Stimulated activated CD4-positive, alpha-beta T cell treated with anti-CD3 and anti-CD28 coated beads, TNF-alpha, amount 100 ng/mL, for 24 hours (primary cell): Measurements from ENCODE around the gene GRAMD1A.
"Not testable (repeated sequence)": the region's sequence is repeated elsewhere in the genome, so short reads cannot be mapped to it uniquely, and the experiment has no call there.

Source experiments
- DNase-seq, 3 experiments: peaks; one replicate each; pipeline ENCODE4 v3.0.0-alpha.2; 2020; ENCODE audit warnings: low read depth in 3 of 3

The GRAMD1A gene

DNA sequence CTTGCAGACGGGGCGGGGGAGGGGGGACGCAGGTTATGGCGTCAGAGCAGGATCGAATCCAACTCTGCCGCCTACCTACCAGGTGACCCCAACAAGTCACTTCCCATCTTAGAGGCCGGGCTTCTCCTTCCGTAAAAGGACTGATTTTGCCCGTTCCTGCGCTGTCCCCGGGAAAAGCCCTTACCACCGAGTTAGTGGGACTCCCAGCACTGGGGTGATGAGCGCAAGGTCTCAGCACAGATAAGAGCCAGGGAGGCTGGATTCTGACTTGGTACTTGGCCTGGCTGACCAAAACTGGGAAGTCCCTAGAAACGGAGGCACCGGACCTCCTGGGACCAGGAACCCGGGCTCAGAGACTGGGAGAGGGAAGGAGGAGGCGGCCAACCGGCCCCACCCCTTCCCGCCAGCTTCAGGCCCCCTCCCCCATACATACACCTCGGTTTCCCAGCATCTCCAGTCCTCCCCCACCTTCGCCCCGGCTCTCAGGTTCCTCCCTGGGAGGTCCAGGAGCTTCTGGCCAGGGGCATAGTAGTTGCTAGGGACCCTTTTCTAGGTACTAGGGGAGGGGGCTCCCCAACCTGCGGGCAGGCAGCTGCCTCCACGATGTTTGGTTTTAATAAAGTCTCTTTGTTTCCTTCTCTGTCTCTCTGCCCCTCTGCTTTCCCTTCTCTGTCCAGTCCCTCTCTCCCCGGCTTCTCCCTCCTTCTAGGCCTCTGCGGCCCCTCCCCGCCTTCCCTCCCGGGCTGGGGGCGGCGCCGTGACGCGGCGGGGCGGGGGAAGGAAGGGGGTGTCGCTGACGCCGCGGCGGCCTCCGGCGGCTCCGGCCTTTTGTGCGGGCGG, at the start of gene GRAMD1A:
TSS of gene GRAMD1A (plus strand) at position 826 of the 840 bp plus-strand sequence. CDS start 156 bp downstream, outside the sequence.
- peak in 2 of 3 experiments; percentile 62 to 80 for DNase-seq

DNA sequence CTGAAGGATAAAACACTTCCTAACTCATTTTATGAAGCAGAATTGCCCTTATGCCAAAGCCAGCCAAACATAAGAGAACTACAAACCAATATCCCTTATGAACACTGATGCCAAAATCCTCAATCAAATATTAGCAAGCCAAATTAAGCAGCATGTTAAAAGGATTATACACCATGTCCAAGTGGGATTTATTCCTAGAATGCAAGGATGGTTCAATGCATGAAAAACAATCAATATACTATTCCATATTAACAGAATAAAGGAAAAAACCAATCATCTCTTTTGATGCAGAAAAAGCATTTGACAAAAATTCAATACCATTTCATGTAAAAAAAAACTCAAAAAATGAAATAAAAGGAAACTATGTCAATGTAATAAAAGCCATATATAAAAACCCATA, 47.0 kb upstream of the GRAMD1A start:
- DNase-seq = no peak

DNA sequence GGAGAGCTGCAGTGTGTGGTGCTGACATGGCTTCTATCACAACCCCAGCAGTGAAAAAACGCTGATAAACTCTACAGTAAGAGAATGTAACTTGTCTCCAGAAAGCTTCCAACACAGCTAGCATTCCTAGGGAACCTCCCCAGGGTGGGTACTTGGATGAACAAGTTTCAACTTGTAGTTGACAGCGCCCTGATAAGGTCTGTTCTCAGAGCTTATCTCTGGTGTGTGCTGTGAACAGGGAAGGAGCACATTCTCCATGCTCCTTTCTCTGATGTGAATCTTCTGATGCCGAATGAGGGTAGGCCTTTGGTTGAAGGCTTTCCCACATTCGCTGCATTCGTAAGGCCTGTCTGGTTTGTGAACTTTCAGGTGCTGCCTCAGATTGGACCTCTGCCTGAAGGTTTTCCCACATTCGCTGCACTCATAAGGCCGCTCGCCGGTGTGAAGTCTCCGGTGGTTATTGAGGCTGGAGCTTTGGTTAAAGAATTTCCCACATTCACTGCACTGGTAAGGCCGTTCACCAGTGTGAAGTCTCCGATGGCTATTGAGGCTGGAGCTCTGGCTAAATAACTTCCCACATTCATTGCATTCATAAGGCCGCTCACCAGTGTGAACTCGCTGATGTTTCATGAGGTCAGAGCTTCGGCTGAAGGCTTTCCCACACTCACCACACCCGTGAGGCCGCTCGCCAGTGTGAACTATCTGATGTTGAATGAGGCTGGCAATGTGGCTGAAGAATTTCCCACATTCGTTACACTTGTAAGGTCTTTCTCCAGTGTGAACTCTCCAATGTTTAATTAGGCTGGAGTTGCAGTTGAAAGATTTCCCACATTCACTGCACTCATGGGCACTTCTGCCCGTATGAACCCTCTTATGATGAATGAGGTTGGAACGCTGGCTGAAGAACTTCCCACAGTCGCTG, 42.0 kb upstream of the GRAMD1A start:
- DNase-seq = no peak

DNA sequence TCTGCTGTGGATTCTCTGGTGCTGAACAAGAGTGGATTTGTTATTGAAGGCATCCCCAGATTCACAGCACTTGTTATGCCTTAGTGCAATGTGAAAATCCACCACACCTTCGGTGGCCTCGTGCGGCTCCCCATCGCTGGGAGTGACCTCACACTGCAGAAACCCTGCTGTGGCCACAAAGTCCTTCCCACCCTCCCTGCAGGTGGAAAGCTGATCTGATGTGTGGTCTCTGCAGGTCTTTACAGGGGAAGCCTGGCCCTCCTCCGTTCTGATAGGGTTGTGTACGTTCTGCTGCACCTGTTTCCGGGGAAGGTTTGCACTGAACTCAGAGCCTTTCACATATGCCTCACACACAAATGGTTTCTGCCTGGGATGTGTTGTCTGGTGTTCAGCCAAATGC, 41.1 kb upstream of the GRAMD1A start:
- no peak for DNase-seq

DNA sequence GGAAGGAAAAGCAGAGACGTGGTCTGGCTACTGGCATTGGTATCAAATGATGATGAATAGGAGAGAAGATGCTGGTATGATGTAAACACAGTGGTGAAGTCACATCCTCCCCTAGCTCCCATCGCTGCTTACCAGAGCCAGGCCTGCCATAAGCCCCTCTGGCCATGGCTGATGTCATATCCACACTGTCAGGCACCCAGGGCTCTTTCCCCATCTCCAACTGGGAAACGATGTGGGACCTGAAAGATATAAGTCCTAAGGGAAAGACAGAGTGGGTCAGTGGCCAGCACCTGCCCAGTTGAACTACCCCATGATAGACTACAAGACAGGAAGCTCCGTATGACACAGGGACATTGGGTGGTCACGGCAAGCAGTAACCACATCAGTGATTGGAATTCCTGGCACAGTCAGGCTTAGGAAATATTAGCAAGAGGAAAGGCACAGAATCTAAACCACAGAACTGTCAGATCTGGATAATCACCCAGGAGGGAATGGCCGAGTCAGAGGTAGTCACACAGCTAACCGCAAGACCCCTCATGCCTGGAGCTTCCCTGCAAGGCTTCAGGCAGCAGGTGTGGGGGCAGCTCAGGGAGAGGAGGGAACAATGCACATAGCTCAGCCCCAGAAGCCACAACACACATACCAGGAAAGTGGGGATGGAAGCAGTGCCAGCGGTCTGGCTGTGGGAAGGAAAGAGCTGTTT, 39.9 kb upstream of the GRAMD1A start:
- no peak for DNase-seq

DNA sequence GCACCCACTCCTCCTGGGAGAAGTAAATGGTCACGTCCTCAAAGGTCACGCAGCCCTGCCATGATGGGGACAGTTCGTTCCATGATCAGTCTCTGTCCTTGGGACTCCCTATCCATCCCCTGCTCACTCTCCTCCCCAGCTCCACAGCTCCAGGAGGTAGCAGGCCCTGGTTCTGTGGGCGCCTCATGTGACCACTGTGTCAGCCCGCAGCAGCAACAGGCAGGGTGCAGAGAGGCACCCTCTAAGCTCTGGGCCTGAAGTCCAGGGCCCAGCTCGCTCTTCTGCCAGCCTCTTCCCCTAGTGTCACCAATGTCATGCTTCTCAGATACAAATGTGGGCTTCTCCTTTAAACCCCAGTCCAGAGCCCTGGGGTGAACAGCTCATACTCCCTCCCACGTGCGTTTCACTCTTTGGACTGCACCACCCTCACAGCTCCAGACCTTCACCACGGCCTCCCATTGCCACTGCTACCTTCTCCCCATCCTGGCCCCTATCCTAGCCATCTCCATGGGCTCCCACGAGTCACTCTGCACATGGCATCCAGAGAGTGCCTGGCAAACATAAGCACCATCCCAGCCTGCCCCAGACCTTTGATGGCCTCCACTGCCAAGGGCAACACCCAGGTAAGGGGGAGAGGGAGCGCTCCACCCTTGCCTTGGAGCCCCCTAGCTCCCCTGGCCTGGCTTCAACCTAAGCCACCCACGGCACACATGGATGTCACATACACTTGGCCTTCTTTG, 39.0 kb upstream of the GRAMD1A start:
- no peak for DNase-seq

DNA sequence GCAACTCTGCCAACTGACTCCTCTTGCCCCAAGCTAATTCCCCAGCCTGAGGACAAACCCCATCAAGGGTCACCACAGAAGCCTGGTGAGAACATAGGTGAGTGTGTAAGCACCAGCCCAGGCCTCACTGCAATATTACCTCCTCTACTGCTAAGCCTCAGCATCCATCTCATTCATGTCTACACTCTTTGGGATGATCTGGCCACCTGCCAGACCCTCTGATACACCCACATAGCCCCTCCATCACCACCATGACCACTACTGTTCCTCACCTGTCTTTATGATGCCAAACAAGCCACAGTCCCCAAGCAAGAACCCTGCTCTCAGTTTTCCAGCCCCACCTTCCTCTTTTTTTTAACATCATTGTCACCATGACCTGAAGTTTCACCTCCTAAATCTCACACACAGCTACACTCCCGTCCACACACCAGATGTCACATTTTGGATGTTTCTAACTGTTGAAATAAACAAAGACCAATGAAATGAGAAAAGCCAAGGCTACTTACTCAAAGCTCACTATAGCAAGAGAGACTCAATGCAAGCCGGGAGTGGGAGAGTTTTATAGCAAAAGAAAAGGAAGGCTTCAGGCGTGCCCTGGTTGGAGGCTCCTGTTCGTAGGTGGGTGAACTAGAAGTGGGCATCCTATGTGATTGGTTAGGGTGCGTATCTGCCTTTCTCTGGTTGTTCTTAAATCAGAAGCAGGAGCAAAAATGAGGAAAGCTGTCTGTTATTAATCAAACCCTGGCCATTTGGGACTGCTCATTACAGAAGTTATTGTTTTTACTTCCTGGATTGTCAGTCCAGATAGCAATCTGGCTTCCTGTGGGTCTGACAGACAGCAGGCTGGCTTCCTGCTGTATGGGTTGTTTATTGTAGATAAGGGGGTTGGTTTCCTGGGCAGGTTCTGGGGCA, 38.1 kb upstream of the GRAMD1A start:
- DNase-seq = no peak

DNA sequence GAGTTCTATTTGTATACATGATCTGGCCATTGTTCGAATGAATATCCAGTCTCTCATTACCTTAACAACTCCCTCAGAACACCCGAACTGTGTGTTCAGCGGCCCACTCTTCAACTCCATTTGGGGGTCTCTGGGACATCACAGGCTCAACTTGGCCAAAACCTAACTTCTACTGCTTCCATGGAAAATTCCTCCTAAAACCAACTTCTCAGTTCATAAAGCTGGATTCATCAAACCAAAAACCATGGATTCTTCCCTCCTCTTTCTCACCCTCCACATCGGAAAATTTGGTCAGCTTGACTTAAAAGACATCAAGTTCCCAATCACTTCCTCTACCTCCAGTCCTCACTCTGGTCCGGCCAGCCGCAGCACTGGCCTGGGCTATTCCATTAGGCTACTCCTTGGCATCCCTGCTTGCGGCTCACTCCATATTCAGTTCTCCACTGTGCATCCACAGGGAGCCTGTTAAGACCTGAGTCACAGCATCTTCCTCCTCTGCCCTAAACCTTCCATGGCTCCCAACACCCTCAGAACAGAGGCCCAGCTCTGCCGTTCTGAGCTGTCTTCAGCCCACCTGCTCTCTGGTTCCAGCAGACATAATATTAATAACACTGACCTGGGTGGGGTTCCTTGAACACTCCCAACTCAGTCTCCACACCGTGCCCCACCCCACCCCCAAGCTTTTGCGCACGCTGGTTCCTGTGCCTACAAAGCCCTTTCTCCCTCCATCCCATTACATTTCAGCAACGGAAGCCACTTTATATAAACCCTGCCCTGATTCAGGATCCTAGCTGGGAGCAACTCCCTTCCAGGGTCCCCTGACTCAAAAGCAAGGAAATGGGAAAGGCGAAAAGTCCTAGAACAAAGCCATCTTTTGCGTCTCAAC, 37.2 kb upstream of the GRAMD1A start:
- DNase-seq = peak in 1 of 3 experiments; percentile 21

DNA sequence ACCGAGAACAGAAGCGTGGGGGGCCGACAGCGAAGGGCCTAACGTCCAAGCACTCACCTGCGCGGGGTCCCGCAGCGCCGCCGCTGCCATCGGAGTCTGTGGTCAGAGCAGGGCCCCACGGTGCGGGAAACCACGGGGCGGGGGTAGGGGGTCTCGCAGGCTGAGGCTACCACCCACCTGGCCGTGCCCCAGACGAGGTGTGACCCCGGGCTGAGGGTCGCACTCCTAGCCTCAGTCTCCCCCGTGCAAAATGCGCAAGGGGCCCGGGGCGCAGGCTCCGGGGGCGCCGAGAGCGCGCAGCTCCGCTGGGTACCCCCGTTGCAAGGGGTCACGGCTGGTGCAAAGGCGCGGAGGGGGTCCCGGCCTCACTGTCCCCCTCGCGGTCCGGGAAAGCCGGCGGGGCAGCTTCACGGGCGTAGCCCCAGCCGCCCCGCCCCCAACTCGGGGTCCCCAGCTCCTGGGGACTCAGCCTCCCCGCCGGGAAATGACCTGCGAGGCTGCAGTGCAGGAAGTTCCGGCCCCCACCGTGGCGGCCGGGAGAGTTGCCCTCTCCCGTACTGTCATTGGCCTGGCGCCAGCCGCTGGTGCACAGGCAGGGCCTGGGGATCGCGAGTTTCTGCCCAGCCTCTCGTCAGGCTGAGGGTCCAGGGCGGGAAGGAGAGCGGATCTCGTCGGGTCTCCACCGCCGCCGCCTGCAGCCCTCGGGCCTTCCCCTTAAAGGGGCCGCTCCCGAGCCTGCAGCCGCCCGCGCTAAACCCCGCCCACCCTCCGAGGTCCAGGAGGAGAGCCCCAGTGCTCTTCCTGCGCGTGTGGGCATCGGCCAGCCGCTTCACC, 36.3 kb upstream of the GRAMD1A start, which contains the start of gene ZNF792:
TSS of gene ZNF792 (minus strand) at position 657 of the 834 bp plus-strand sequence. CDS start at position 90, 567 bp downstream.
- peak in 1 of 3 experiments; percentile 60 for DNase-seq

DNA sequence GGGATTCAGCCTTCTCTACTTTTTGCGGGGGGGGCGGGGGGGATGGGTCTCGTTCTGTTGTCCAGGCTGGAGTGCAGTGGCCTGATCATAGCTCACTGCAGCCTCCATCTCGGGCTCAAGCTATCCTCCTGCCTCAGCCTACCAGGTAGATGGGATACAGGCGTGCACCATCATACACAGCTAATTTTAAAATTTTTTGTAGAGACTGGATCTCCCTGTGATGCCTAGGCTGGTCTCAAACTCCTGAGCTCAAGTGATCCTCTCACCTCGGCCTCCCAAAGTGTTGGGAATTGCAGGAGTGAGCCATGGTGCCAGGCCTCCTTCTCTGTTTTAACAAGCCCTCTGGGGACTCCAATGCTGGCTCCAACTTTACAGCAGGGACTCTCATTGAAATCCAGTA, 35.5 kb upstream of the GRAMD1A start:
- no peak for DNase-seq

DNA sequence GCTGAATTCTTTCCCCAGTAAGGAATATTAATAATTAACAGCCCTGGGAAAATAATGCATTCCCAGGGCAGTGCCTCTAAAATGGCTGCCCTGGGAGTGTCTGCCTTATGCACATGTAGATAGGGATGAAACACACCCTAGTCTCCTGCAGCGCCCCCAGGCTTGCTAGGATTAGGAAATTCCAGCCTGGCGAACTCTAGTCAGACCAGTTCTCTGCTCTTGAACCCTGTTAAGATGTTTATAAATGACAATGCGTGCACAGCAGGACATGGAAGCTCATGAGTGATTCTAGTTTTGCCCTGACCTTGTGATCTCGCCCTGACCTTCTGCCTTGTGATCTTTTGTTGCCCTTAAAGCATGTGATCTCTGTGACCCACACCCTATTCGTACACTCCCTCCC, 34.6 kb upstream of the GRAMD1A start:
- DNase-seq = not testable (repeated sequence)

DNA sequence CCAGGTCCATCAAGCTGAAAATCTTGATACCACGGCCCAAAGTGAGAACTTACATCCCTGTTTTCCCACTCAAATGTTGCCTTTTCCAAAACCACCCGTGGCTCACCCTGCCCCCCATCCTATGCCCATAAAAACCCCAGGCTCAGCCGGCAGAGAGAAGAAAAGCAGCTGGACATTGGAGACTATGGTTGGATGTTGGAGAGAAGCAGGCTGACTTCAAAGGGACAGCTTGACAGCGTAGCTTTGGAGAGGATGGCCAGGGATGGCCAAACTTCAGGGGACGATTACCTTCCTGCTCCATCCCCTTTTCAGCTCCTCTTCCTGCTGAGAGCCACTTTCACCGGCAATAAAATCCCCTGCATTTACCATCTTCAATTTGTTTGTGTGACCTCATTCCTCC, 32.6 kb upstream of the GRAMD1A start:
- DNase-seq = no peak

DNA sequence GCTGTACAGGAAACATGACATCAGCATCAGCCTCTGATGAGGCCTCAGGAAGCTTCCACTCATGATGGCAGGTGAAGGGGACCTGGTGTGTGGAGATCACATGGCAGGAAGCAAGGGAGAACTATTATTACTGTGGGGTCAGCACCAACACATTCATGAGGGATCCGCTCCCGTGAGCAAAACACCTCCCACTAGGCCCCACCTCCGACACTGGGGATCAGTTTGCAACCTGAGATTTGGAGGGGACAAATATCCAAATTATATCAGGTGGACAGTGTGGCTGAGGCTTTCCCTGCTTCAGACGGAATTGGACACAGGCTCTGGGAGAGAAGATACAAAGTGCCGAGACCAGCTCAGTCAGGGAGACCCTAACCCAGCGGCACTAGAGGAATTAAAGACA, 30.4 kb upstream of the GRAMD1A start:
- no peak for DNase-seq

DNA sequence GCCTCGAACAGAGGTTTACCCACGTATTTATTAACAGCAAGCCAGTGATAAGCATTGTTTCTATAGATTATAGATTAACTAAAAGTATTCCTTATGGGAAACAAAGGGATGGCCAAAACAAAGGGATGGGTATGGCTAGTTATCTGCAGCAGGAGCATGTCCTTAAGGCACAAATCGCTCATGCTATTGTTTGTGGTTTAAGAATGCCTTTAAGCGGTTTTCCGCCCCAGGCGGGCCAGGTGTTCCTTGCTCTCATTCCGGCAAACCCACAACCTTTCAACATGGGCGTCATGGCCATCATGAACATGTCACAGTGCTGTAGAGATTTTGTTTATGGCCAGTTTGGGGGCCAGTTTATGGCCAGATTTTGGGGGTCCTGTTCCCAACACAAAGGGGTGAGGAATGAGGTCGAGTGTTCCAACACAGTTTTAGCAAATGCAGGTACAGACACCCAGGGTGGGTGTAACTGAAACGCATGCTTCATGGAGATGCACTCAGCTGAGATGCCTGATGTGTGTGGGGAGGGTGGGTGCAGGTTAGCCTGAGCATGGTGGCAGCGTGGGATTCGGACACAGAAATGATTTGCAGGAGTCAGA, 29.8 kb upstream of the GRAMD1A start:
- DNase-seq = not testable (repeated sequence)

DNA sequence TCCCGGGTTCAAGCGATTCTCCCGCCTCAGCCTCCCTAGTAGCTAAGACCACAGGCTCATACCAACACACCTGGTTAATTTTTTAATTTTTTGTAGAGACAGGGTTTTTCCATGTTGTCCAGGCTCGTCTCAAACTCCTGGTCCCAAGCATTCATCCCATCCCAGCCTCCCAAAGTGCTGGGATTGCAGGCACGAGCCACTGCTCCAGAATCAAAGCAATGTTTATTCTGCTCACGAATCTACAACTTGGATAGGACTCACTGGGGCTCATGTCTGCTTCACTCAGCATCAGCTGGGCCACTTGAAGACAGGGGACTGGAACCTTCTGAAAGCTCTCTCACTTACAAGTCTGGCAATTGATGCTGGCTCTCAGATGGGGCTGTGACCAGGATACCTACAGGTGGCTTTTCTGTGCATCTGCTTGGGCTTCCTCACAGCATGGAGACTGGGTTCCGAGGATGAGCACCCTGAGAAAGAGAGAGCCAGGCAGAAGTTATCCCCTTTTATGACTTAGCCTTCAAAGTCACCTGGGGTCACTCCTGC, 27.9 kb upstream of the GRAMD1A start:
- DNase-seq = no peak

DNA sequence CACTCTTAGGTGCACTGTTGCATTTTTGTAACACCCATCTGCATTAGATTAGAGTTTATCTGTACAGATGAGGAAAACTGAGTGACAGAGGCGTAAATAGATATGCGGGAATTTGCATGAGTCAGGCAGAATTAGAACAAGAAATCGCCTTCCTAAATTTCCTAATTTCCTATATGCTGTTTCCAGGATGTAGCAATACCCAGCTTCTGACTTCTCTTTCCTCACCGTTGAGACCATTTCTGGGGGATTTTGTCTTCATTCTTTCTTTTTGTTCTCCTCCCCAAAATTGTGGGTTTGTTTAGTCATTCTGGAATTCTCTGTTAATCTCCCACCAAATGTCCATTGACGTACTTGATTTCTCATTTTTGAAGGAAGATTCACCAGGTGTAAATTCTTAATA, 25.5 kb upstream of the GRAMD1A start:
- no peak for DNase-seq

DNA sequence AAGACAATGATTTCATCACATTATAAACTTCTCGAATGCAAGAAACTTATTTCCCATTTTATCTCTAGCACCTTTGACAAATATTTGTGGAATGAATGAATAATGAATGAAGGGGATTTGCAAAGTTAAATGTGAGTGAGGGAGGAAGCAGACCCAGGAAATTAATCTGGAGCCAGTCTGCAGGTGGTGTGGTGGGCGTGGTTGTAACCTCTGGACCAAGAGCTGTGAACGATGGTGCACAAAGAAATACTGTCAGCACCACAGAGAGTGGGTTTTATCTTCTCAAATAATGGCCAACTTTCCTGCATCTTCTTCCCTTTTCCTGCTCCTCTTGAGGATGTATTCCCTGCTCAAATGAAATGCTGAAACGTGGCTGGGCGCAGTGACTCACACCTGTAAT, 25.1 kb upstream of the GRAMD1A start:
- DNase-seq = no peak
